Panc1 (cell line): ENCODE data around the gene SMIM29. TPM values are rescaled to one million over a fixed set of nuclear protein-coding genes. Genes with fewer than 3 reads are reported as not detected.
A peak's percentile ranks its signal among the peaks of the same experiment; 100 is the strongest.
"Not testable (repeated sequence)": the region's sequence is repeated elsewhere in the genome, so short reads cannot be mapped to it uniquely, and the experiment has no call there.

Experiments used
- ATAC-seq: fragments of 200-7000 bp; cut with Tn5 transposase; 2 replicates; pipeline ENCODE4 v1.9.1; 2020; ENCODE audit warnings: mild to moderate bottlenecking, moderate library complexity
- BruUV-seq: library from RNA; stranded (reverse); fragments of 400-500 nt; replicated peaks from 2 replicates; lab custom pipeline; 2021; lab: Mats Ljungman, UMichigan
- CTCF ChIA-PET: fragments of 300-600 bp; sonication (Branson Sonifier 250); formaldehyde crosslinking; loops from one replicate; lab custom pipeline; 2022; ENCODE audit warnings: antibody characterized with exemption; lab: Charles Lee
- POLR2A ChIA-PET: fragments of 300-600 bp; sonication (Branson Sonifier 250); formaldehyde crosslinking; loops from one replicate; lab custom pipeline; 2022; ENCODE audit warnings: antibody characterized with exemption; lab: Charles Lee
- DNase-seq: peaks from one replicate; pipeline ENCODE4 v3.0.0-alpha.2; 2010; ENCODE audit warnings: low read depth, low spot score
- H3K27ac ChIP-seq: 2 replicates; pipeline ENCODE4 v1.5.1; 2011; ENCODE audit warnings: mild to moderate bottlenecking, low read length, inconsistent platforms
- H3K27me3 ChIP-seq: fragments of 200-500 bp; sonication (Bioruptor generic); 2 replicates; pipeline ENCODE4 v1.6.0; 2014; ENCODE audit warnings: low read length, inconsistent platforms; ENCODE audit not compliant: control insufficient read depth, insufficient read depth
- H3K36me3 ChIP-seq: fragments of 200-500 bp; sonication (Bioruptor generic); 2 replicates; pipeline ENCODE4 v1.5.1; 2014; ENCODE audit warnings: inconsistent platforms, mild to moderate bottlenecking, low read length, moderate library complexity; ENCODE audit not compliant: control insufficient read depth, insufficient read depth
- H3K4me1 ChIP-seq: 2 replicates; pipeline ENCODE4 v1.5.1; 2011; ENCODE audit warnings: inconsistent platforms, mild to moderate bottlenecking, low read length, moderate library complexity; ENCODE audit not compliant: control insufficient read depth, insufficient read depth
- H3K4me3 ChIP-seq, 2 experiments: 2 replicates each; pipeline ENCODE4 v1.5.1; 2011 to 2012; ENCODE audit warnings: low read depth in 2 of 2, low read length in 2 of 2, mild to moderate bottlenecking in 2 of 2, inconsistent platforms in 1 of 2, moderate library complexity in 1 of 2
- H3K9me3 ChIP-seq: fragments of 200-500 bp; sonication (Bioruptor generic); 2 replicates; pipeline ENCODE4 v1.5.1; 2014; ENCODE audit warnings: low read depth, mild to moderate bottlenecking, inconsistent platforms, low read length, moderate library complexity; ENCODE audit not compliant: control insufficient read depth, insufficient read depth
- CTCF ChIP-seq: fragments of 450-650 bp; IDR thresholded peaks from 2 replicates; pipeline ENCODE4 v1.5.1; 2017; ENCODE audit warnings: mild to moderate bottlenecking
- POLR2AphosphoS5 ChIP-seq: IDR thresholded peaks from 2 replicates; pipeline ENCODE4 v1.6.1; 2012; ENCODE audit warnings: mild to moderate bottlenecking, low read depth, low read length, moderate library complexity
- REST ChIP-seq, 2 experiments: IDR thresholded peaks; 2 replicates each; pipeline ENCODE4 v1.6.1; 2011 to 2012; ENCODE audit warnings: low read depth in 2 of 2, control low read depth in 1 of 2, low read length in 1 of 2, mild to moderate bottlenecking in 1 of 2, moderate library complexity in 1 of 2; ENCODE audit not compliant: insufficient read depth in 1 of 2
- SIN3A ChIP-seq: IDR thresholded peaks from 2 replicates; pipeline ENCODE4 v1.6.1; 2012; ENCODE audit warnings: low read depth, mild to moderate bottlenecking, low read length, moderate library complexity, borderline replicate concordance; ENCODE audit not compliant: insufficient read depth
- TCF7L2 ChIP-seq: IDR thresholded peaks from 2 replicates; pipeline ENCODE4 v1.6.1; 2011; ENCODE audit warnings: mild to moderate bottlenecking, low read depth, low read length, inconsistent platforms
- in situ Hi-C: cut with HindIII; loops from 2 replicates; pipeline ENCODE4 v1.10.0; 2016; ENCODE audit warnings: low sequenced_read_pairs, low pct_unique_long_range_greater_than_20kb
- intact Hi-C: fragments of 100-400 bp; cut with micrococcal nuclease; formaldehyde crosslinking; loops from one replicate; pipeline ENCODE4 v1.10.0; 2022; ENCODE audit not compliant: unreplicated experiment
- total RNA-seq: library from RNA; stranded (reverse); gene quantifications from one replicate; pipeline ENCODE4 v1.2.1, GENCODE V29; 2021; ENCODE audit not compliant: unreplicated experiment

Gene SMIM29
- total RNA-seq, 1 experiment from 2014 or later: 35.6 TPM

- TF ChIP-seq SIN3A (no peak), CTCF (no peak), REST (IDR thresholded peaks at IDR 0.05; ENCODE audit: insufficient read depth in 1 of 2, low read depth in 2 of 2, low read length in 1 of 2) (no peak), POLR2AphosphoS5 (no peak), TCF7L2 (no peak)
- Histone ChIP-seq H3K4me1 (peaks cover 74% of the 10 kb centered on the region), H3K36me3 (peaks cover 4% of the 10 kb centered on the region; the same call in 1 of the 2 replicates), H3K27me3 (no peaks in the 10 kb centered on the region), H3K9me3 (no peaks in the 10 kb centered on the region), H3K27ac (peak overlapping the region; percentile 59; the same call in 1 of the 2 replicates), H3K4me3 (no peak overlapping the region)
- POLR2A ChIA-PET: interaction anchor here (0.6 kb wide), 1 partner anchor 896 kb away, joined by 7 read pairs; no protein-coding TSS in a partner anchor
- intact Hi-C loops: loop anchor here (5.0 kb wide), 2 partner anchors 171 to 361 kb away; no protein-coding TSS in a partner anchor
- CTCF ChIA-PET: interaction anchor here (0.6 to 3.7 kb wide), 3 partner anchors 50 to 168 kb away, joined by 3 to 21 read pairs (median 4); no protein-coding TSS in a partner anchor
- in situ Hi-C loops: no loop called here
- ATAC-seq (no peak), DNase-seq (no peak)
- BruUV-seq: no TSS peak
Measured at GRCh38 chr6:34246249-34246562, 2.6 kb downstream of the SMIM29 start.

DNA sequence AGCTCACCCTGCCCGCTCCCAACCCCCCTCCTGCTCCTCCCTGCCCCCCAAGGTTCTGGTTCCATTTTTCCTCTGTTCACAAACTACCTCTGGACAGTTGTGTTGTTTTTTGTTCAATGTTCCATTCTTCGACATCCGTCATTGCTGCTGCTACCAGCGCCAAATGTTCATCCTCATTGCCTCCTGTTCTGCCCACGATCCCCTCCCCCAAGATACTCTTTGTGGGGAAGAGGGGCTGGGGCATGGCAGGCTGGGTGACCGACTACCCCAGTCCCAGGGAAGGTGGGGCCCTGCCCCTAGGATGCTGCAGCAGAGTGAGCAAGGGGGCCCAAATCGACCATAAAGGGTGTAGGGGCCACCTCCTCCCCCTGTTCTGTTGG, 3.1 kb downstream of the SMIM29 start:
- ATAC-seq, in situ Hi-C loops, H3K36me3 ChIP-seq, H3K4me3 ChIP-seq, H3K9me3 ChIP-seq, DNase-seq, H3K27me3 ChIP-seq: not testable (repeated sequence)
- POLR2A ChIA-PET: interaction anchor here (0.6 kb wide), 1 partner anchor 896 kb away, joined by 7 read pairs; no protein-coding TSS in a partner anchor
- CTCF ChIA-PET: interaction anchor here (0.6 to 3.7 kb wide), 3 partner anchors 50 to 169 kb away, joined by 3 to 21 read pairs (median 4); no protein-coding TSS in a partner anchor
- intact Hi-C loops: loop anchor here (5.0 kb wide), 2 partner anchors 172 to 362 kb away; no protein-coding TSS in a partner anchor
- TSS peak; percentile 83 for BruUV-seq
- H3K4me1 ChIP-seq: peaks cover 75% of the 10 kb centered on the region
- H3K27ac ChIP-seq: peak overlapping the region; percentile 59; the same call in 1 of the 2 replicates

GRCh38 chr6:34245032-34245760, 3.6 kb downstream of the SMIM29 start:
- peak overlapping the region; percentile 54; the same call in 1 of the 2 replicates for H3K27ac ChIP-seq
- ATAC-seq, DNase-seq, H3K36me3 ChIP-seq, H3K4me3 ChIP-seq, in situ Hi-C loops, BruUV-seq, H3K27me3 ChIP-seq, H3K9me3 ChIP-seq: not testable (repeated sequence)
- ChIA-PET POLR2A (interaction anchor here (0.6 kb wide), 1 partner anchor 897 kb away, joined by 7 read pairs; no protein-coding TSS in a partner anchor), CTCF (interaction anchor here (0.6 kb wide), 2 partner anchors 82 to 150 kb away, joined by 5 to 6 read pairs; no protein-coding TSS in a partner anchor)
- intact Hi-C loops: loop anchor here (5.0 kb wide), 2 partner anchors 172 to 362 kb away; no protein-coding TSS in a partner anchor
- peaks cover 79% of the 10 kb centered on the region for H3K4me1 ChIP-seq
